Stimulated activated CD4-positive, alpha-beta T cell treated with anti-CD3 and anti-CD28 coated beads, Interleukin-1b, Interleukin-23, amount 100 ng/mL, for 24 hours (primary cell): ENCODE data around the gene UPB1.

Experiments
- DNase-seq, 4 experiments: peaks; one replicate each; pipeline ENCODE4 v3.0.0-alpha.2; 2020; ENCODE audit warnings: low read depth in 4 of 4, low spot score in 1 of 4

UPB1 gene

DNA sequence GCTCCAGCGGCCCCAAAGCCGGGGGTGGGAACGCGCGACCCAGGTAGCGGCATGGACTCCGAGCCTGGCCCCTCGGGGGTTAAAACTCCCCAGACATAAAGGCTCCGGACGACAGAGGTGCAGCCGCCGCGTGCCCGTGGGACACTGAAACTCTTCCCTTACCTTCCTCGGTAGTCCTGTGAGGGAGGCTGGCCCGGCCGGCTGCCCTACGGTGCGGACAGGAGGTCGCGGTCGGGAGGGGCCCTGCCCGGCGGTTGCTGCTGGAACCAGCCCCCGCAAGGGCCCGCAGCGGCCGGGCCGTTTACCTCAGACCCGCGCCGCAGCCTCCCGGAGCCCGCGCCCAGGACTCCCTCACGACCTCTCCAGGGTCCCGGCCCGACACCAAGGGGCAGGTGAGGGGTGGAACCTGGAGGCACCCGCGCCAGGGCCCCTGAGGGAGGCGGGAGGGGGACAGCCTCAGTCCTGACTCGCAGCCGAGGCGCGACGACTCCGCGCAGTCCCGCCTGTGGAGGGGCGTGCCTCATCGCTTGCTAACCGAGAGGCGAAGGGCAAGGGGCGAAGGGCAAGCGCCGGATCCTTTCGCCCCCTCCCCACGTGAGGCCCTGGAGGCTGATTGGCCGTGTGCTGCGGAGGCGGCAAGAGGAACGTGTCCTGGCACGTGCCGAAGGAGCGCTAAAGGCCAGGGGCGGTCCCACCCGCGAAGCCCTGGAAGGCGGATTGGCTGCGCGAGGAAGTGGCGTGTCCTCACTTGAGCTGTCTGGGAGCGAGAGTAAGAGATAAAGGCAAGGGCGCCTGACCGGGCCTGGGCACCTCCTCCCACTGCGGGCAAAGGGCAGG, at the start of gene UPB1:
Gene UPB1 (plus strand): TSS at position 805 of the 837 bp plus-strand sequence. CDS start 72 bp downstream, outside the sequence.
- no peak for DNase-seq

DNA sequence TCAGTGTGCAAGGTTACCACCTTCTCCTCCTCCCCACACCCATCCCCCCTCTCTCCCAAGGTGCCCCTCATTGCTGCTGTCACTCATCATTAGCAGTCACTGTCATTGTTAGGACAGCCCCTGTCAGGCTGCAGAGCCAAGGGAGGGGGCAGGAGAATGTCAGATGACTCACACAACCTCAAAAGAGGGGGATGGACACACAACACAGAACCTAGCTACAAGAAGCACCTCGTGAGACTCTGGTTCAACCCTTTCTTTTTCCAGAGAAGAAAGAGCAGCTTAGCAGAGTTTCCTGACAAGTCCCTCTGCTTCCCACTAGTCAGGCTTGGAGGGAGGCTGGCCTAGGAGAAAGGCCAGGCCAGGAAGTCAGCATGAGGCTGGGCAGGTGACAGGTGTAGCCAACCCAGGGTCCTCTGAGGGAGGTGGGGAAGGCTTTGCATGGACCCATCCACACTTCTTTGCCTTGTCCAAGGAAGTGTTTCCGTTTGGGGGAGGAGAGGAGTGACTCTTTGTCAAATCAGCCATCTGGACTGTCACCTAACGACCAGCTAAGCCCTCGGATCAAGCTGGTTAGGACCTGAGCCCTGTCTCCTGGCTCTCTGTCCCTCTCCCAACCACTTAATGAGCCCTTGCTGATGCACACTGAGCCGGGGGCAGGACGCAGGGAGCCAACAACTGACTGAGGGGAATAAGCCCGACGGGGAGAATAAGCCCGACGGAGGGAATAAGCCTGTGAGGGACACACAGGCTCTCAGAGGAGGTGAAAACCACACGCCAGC, 49.5 kb upstream of the UPB1 start:
- DNase-seq, result no peak

DNA sequence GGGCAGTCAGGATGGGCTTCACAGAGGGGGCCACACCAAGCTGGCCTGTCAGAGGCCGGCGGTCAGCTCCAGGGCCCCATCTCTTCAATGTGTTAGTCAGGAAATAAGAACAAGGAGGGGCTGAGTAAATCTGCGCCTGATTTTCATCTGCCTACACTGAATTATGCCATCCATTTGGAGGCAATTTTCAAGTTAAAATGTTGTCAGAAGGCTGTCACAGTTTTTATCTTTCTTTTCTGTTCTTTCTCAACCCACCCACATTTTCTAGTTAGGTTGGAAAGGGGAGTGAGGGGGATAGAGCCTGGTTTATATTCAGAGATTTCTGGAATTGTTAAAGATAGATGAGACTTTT, 48.9 kb upstream of the UPB1 start:
- DNase-seq, result no peak

DNA sequence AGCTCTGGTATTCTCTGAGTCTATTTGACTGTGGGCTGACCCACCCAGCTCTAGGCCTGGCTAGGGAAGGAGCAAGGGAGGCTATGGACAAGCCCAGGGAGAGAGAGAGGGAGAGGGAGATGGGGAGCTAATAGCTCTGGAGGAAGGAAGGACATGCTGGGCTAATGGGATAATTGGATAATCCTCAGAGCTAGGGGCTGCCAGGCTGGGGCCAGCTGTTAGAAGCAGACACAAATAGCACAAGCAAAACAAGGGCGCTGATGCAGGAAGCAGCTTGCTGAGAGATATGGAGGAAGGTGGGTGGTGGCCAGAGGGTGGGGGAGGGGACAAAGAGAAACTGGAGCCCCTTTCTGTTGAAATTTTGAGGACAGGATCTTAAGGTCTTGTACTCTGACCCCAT, 44.5 kb upstream of the UPB1 start:
- no peak for DNase-seq

DNA sequence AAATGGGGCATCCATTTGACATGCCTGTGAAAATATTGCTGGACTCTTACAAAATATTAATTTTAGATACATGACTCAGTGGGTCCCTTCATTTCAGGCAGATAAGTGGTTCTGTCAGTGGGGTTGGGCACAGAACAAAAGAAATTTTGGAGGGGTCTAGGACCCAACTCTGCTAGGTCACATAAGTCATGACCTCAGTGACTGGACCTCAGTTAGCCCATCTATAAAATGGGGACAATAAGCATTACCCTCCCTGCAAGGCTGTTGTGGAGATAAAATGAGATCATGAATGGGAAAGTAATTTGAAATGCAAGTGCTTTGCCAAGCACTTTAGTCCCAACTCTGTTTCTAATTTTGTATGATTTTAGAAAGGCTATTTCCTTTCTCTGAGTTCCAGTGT, 44.0 kb upstream of the UPB1 start:
- no peak for DNase-seq

DNA sequence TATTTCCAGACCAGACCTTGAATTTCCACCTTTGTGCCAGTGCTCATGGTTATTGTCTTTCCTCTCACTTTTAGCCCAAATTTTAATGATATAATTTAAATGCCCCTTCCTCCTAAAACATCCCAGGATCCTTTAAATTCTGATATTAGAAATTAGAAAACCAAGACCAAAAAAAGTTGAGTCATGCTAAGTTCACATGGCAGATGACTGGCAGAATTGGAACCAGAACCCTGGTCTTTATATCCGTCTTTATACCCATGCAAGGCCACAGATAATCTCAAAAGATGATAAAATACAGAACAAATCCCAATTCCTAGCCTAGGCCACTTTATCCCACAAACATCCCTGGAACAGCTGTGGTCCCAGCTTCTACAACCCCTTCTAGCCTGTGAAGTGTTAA, 41.3 kb upstream of the UPB1 start:
- DNase-seq, result no peak

DNA sequence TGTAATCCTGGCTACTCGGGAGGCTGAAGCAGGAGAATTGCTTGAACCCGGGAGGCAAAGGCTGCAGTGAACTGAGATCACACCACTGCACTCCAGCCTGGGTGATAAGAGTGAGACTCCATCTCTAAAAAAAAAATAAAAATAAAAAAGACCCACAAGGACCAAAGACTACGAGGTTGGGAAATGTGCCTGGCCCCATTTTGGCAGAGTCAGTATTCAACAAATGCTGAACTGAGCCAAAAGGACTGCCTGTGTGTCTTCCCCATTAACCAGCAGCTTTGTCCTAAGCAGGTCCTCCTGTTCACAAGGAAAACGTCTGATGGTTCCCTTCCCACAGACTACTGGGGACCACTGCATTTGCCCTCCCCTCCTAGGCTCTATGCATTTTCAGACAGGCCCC, 40.1 kb upstream of the UPB1 start:
- DNase-seq, result no peak

DNA sequence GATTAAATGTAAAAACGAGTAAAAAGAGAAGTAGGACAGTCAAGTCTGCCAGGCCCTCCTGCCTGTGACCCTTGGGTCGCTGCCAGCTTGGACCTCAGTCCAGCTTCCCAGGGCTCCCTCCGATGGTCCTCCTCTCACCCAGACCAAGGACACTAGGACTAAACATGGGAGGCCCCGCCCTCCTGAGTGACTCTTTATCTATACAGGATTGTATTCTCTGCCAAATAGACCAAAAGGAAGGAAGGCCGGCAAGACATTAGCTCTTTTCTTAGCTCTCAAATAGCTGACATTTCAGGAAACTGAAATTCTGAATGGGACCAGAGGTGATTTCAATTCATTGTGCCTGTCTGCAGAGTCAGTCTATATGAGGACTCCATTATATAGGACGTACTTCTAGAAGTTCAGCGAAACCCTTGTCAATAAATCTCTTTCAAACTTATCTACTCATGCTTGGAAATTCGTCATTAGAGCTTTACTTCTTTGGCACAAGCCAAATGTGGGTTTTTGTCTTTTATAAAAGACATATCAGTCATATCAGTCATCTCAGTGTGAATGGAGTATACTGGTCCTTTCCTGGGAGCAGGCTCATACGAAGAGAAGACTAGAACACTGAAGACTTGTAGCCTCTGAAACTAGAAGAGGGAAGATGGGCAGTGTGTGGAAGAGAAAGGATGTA, 39.2 kb upstream of the UPB1 start:
- no peak for DNase-seq

DNA sequence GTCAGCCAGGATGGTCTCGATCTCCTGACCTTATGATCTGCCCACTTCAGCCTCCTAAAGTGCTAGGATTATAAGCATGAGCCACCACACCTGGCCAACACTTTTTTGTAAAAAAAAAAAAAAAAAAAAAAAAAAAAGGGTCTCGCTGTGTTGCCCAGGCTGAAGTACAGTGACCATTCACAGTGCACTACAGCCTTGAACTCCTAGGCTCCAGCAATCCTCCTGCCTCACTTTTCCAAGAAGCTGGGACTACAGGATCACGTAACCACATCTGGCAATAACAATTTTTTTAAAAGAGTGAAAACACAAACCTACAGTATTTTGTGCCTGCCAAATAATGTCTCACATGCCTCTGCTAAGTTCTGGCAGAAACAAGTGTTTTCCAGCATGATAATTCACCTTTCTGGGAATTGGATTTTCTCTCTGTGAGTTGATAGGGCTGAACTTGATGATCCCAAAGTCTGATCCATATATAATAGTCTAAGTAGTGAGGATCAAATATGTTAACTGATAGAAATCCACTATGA, 37.2 kb upstream of the UPB1 start:
- DNase-seq, result no peak

DNA sequence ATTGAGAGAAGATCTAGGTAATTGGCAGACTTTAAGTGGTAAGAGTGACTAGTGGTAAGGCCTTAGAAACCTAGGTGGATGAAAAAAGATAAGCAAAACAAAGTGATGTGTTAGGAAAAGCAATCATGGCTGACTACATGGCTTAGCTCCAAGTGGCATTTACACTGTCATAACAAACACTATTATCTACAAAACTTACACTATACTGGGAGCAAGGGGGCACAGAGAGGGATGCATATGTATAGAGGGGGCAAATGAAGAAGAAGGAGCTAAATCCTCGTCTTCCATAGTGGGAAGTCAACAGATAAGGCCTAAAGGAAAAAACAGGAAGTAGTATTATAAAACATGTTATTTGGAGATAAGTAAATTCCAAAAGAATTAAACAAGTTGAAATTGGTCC, 35.2 kb upstream of the UPB1 start:
- no peak for DNase-seq

DNA sequence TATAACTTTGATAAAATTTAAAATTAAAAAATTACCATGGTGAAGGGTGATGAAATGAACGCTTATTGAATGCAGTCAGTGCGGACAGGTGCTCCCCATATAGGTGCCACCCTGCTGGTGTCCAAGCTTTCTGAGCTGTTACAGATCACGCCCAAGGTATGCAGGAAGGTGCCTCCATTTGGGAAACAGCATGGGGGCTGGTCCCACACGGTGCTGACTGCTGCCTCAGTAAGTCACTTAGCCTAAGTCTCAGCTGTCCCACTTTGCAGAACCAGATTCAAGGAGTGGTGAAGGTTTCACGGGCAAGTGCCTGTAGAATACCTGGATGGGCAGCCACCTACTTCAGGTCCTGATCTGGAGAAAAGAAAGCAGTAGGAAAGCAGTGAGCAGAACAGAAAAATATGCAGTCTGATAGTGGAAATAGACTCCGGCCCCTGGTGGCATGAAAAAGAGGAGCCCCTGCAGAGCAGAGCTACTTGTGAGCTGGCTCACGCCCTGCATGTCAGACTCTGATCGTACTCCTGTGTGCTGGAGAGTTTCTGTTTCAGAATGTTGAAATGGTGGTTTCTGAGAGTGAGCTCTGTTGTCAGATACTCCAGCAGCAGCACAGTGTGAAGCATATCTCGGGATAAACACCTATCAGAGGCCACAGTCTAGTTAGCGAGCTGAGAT, 34.6 kb upstream of the UPB1 start:
- DNase-seq, result no peak

DNA sequence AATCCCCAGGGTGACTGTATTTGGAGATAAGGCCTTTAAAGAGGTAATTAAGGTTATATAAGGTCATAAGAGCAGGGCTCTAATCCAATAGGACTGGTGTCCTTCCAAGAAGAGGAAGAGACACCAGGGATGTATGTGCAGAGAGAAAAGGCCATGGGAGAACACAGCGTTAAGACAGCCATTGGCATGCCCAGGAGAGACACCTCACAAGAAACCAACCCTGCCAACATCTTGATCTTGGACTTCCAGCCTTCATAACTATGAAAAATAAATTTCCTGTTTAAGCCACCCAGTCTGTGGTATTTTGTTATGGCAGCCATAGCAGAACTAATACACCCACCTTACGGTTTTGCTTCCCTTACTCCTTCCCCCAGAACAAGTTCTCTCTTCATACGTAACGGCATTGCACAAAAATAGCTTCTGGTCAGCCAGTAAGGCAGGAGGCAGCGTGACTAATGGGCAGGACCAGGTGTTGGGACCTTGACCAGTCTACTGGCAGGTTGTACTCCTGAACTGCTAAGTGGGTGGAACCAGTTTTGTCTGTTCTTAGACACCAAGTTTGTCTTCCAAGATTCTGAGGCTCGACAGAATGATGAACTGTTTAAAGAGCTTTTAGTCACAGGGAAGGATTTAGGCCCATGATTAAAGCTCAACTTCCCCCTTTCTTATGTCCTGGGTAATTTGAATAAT, 31.9 kb upstream of the UPB1 start:
- DNase-seq, result no peak

DNA sequence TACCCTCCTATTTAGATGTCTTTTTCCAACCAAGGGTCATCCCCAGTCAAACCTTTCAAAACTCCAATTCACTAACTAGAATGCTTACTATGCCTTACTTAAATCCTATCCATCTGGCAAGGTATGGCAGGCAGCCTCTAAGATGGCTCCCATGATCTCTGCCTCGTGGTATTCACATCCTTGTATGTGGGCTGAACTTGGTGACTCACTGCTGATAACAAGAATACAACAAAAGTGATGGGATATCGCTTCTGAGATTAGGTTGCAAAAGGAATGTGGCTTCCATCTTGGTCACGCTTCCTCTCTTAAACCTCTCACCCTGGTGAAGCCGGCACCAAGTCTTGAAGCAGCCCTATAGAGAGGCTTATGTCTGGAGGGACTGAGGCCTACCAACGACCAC, 29.6 kb upstream of the UPB1 start:
- DNase-seq, result no peak

DNA sequence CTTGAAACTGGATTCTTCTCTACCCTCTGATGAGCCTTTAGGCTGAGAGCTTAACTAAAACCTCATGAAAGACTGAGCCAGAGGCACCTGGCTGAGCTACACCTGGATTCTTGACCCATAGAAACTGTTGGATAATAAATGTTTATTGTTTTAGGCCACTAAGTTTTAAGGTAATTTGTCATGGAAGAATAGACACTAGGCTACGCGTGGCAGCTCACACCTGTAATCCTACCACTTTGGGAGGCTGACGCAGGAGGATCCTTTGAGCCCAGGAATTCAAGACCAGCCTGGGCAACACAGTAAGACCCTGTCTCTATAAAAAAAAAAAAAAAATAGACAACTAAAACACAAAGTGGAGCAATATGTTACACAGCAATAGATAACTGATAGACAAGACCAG, 29.2 kb upstream of the UPB1 start:
- no peak for DNase-seq

DNA sequence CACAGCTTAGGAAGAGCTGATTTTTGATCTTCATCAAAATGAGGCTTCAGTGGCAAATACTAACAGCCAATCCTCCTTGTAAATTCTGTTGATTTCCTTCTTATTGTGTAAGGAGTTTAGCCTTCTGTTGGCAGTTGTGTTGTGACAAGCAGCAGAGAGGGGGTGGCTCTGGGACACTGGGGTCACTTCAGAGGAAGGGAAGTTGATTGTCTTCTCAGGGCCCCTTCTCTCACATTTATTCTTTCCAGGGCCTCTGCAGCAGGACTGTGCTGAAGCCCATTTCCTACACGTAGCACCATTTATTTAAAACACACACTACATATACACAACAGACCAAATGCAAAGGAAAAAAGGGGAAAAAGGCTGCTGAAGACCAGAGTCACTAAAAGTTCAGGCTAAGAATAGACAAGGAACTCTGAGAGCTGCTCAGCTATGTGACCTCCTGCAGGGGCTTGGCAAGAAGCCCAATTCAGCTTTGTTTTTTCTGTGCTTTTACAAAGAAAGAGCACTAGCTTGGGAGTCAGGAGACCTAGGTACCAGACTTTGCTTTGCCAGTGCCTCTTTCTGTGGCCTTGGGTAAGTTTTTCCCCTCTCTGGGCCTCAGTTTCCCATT, 28.3 kb upstream of the UPB1 start:
- no peak for DNase-seq

DNA sequence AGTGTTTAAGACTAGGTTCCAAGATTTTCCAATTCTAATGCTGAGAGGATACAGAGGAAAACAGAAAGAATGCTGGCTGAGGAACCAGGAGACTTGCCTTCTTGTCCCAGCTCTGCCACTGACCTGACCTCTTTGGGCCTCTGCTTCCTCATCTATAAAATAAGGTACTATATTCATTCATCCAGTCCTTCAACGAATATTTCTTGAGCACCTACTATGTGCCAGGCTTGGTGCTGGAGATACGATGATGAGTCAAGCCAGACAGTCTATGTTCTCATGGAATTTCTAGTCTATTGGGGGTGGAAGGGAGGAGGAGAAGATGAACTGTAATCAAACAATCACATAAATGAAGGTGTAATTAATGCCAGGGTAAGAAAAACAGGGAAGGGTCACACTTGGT, 27.8 kb upstream of the UPB1 start:
- DNase-seq, result no peak

DNA sequence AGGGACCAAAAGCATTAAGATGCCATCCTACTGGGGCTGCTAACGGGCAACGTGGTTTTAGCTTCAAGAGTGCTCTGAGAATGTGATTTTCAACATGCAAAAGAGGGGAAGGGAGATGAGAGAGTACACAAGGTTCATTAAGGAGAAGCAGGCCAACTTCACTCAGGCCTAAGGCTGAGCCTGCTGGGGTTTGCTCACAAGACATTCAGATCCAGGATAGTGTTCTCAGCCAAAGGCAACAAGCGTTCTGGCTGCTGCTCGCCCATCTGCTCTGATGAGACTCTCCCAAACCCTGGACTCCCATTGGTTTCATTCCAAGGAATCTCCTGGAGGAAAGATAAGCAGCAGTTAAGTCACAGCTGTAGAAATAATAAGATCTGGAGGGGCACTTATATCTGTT, 23.6 kb upstream of the UPB1 start:
- DNase-seq, result no peak

DNA sequence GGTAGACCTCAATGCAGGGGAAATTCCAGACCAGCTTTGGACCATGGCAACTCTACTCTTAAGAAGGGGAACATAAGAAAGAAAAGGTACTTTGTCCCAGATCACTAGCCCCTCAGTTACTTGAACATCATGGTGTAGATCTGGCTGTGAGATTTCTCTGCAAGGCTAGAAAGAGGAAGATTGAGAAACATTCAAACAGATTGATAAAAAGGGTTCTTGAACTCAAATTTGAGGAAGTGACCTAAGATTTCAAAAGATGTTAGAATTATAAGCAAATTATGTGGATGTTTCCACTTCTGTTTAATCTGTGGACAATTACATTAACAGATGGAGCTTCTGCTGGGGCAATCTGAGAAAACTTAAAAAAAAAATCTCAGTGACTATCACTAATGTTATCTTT, 21.8 kb upstream of the UPB1 start:
- no peak for DNase-seq

DNA sequence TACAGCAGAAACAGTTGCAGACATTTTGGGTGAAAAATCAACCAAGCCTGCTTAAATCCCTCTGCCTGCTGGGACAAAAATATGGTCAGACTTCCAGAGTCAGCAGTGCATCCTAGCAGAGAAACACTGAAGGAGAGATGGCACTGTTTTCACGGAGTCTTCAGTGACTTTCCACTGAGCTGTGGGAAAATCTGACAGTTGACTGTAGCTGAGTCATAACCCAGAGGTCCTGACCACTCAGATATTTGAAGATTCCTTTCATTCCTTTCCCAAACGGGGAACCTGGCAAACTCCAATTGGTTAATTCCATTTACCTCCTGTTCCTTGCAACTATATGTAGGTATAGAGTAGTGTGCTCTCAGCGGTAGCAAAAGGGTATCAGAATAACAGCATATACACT, 20.9 kb upstream of the UPB1 start:
- DNase-seq, result no peak

DNA sequence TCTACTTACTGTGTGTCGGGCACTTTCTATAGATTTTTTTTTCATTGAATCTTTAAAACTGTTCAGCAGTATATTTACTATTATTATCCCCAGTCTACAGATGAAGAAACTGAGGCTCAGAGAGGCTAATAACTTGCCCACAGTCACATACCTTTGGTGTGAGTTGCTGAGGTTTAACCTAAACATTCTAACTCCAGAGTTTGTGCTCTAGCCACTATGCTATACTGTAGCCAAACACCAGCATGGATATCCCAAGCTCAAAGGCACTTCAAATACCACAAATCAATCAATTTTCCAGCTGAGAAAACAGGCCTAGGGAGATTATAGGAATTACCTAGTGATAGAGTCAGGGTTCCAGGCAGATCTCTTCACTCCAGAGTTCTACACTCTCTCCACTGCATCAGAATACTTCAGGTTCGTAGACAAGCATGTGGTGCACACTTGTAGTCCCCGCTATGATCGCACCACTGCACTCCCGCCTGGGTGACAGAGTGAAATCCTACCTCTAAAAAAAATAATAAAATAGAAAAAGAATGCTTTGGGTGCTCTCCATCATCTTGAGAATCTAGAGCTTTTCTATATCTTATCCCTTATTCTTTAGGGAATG, 20.4 kb upstream of the UPB1 start:
- no peak for DNase-seq
